HEK293T (cell line): ENCODE data around the gene ZBTB12.

ENCODE experiments used
- CTCF ChIA-PET: fragments of 350-600 bp; formaldehyde crosslinking; extraction: SDS; loops from one replicate; lab custom pipeline; 2021; ENCODE audit warnings: antibody characterized with exemption, inconsistent platforms; lab: Yijun Ruan, JAX
- POLR2A ChIA-PET: fragments of 350-600 bp; formaldehyde crosslinking; extraction: SDS; loops from one replicate; lab custom pipeline; 2020; ENCODE audit warnings: antibody characterized with exemption, inconsistent platforms; lab: Yijun Ruan, JAX
- DNase-seq: peaks from one replicate; pipeline ENCODE4 v3.0.0; 2012; ENCODE audit warnings: mixed read lengths; ENCODE audit errors: extremely low spot score
- ARNT ChIP-seq: fragments of 450-650 bp; IDR thresholded peaks from 2 replicates; pipeline ENCODE4 v1.6.1; 2017; ENCODE audit warnings: mild to moderate bottlenecking
- BHLHE40 ChIP-seq: fragments of 450-650 bp; IDR thresholded peaks from 2 replicates; pipeline ENCODE4 v1.6.1; 2016; ENCODE audit warnings: mild to moderate bottlenecking, moderate library complexity, borderline replicate concordance
- CTBP1 ChIP-seq: fragments of 450-650 bp; IDR thresholded peaks from 2 replicates; pipeline ENCODE4 v1.6.1; 2016; ENCODE audit warnings: borderline replicate concordance
- ELF4 ChIP-seq: fragments of 450-650 bp; IDR thresholded peaks from 2 replicates; pipeline ENCODE4 v1.6.1; 2017; ENCODE audit warnings: antibody characterized with exemption
- FOXA1 ChIP-seq: fragments of 450-650 bp; IDR thresholded peaks from 2 replicates; pipeline ENCODE4 v1.6.1; 2016; ENCODE audit warnings: mild to moderate bottlenecking
- FOXK2 ChIP-seq: fragments of 450-650 bp; IDR thresholded peaks from 2 replicates; pipeline ENCODE4 v1.6.1; 2016; ENCODE audit warnings: mild to moderate bottlenecking
- FOXM1 ChIP-seq: fragments of 450-650 bp; IDR thresholded peaks from 2 replicates; pipeline ENCODE4 v1.6.1; 2017; ENCODE audit warnings: mild to moderate bottlenecking, borderline replicate concordance
- HDGF ChIP-seq: fragments of 450-650 bp; IDR thresholded peaks from 2 replicates; pipeline ENCODE4 v1.6.1; 2017; ENCODE audit warnings: antibody characterized with exemption, borderline replicate concordance
- L3MBTL2 ChIP-seq: fragments of 450-650 bp; conservative IDR thresholded peaks from 2 replicates; pipeline ENCODE4 v1.6.1; 2016; ENCODE audit warnings: mild to moderate bottlenecking
- LEF1 ChIP-seq: fragments of 450-650 bp; IDR thresholded peaks from 2 replicates; pipeline ENCODE4 v1.6.1; 2017; ENCODE audit warnings: mild to moderate bottlenecking, borderline replicate concordance
- NFRKB ChIP-seq: fragments of 450-650 bp; IDR thresholded peaks from 2 replicates; pipeline ENCODE4 v1.6.1; 2016; ENCODE audit warnings: mild to moderate bottlenecking, moderate library complexity
- PKNOX1 ChIP-seq: fragments of 450-650 bp; IDR thresholded peaks from 2 replicates; pipeline ENCODE4 v1.6.1; 2016
- SP1 ChIP-seq: fragments of 450-650 bp; IDR thresholded peaks from 2 replicates; pipeline ENCODE4 v1.6.1; 2017
- SUZ12 ChIP-seq: fragments of 450-650 bp; IDR thresholded peaks from 2 replicates; pipeline ENCODE4 v1.6.1; 2016; ENCODE audit warnings: mild to moderate bottlenecking
- TARDBP ChIP-seq: fragments of 450-650 bp; IDR thresholded peaks from 2 replicates; pipeline ENCODE4 v1.6.1; 2016
- ZNF384 ChIP-seq: fragments of 450-650 bp; IDR thresholded peaks from 2 replicates; pipeline ENCODE4 v1.6.1; 2016

Gene ZBTB12

GRCh38 chr6:31888276-31889258 is 13.3 kb downstream of the ZBTB12 start:
- CTCF ChIA-PET: interaction anchor here (1.3 to 1.6 kb wide), 2 partner anchors 10 to 64 kb away, joined by 3 to 4 read pairs; no protein-coding TSS in a partner anchor
- DNase-seq: peak; percentile 50
- no peak for TF ChIP-seq CTBP1
- TF ChIP-seq PKNOX1: no peak
- no peak for TF ChIP-seq LEF1
- TF ChIP-seq BHLHE40: no peak
- no peak for TF ChIP-seq ZNF384
- TF ChIP-seq FOXK2: no peak
- no peak for TF ChIP-seq TARDBP
- no peak for TF ChIP-seq HDGF
- no peak for TF ChIP-seq SP1
- no peak for TF ChIP-seq FOXA1
- no peak for TF ChIP-seq NFRKB
- TF ChIP-seq L3MBTL2: no peak
- no peak for TF ChIP-seq FOXM1
- TF ChIP-seq ARNT: no peak
- no peak for TF ChIP-seq ELF4
- no peak for TF ChIP-seq SUZ12
- POLR2A ChIA-PET: interaction anchor here (1.7 kb wide), 1 partner anchor 9 kb away, joined by 6 read pairs; the partner anchor contains the start of gene EHMT2

- TF ChIP-seq FOXM1 (no peak), L3MBTL2 (no peak), NFRKB (no peak), BHLHE40 (no peak)
- no peak for DNase-seq
- CTCF ChIA-PET: interaction anchor here (0.7 kb wide), 1 partner anchor 159 kb away, joined by 3 read pairs; no protein-coding TSS in a partner anchor
- POLR2A ChIA-PET: interaction anchor here (1.4 to 1.7 kb wide), 2 partner anchors 10 to 54 kb away, joined by 3 to 6 read pairs; partner anchors contain the start of gene EHMT2
Observed at GRCh38 chr6:31887173-31888007, 14.5 kb downstream of the ZBTB12 start.

DNA sequence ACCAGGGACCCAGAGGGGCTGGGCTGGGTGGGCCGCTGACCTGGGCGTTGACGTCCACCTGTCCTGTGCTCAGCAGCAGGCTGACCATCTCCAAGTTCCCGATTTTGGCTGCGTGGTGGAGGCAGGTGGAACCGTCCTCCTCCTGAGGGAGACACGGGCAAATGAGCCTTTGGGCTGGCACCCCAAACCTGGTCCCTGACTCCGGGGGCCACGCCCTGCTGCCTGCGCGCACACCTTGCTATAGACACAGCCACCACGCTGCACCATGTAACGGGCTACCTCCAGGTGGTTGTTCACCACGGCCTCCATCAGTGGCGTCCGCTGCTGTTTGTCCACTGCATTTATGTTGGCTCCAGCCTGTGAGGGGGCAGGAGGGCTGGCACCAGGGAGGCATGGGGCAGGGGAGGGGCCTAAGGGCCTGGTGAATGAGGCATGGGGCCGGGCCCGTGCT is 15.3 kb downstream of the ZBTB12 start:
- DNase-seq: no peak
- ChIA-PET POLR2A (interaction anchor here (1.4 to 1.7 kb wide), 2 partner anchors 11 to 53 kb away, joined by 3 to 6 read pairs; partner anchors contain the start of gene EHMT2), CTCF (interaction anchor here (0.7 kb wide), 1 partner anchor 159 kb away, joined by 3 read pairs; no protein-coding TSS in a partner anchor)
- TF ChIP-seq FOXM1 (no peak), ARNT (no peak), FOXK2 (no peak), L3MBTL2 (no peak), SP1 (no peak), TARDBP (no peak), ELF4 (no peak)

- CTCF ChIA-PET: no interaction called here
- no peak for DNase-seq
- POLR2A ChIA-PET: interaction anchor here (1.8 kb wide), 1 partner anchor 13 kb away, joined by 5 read pairs; the partner anchor contains the start of gene EHMT2
- TF ChIP-seq FOXM1 (no peak), TARDBP (no peak), L3MBTL2 (no peak), NFRKB (no peak), ZNF384 (no peak), LEF1 (no peak), ELF4 (no peak), SUZ12 (no peak), BHLHE40 (no peak)
Observed at GRCh38 chr6:31884528-31885035, 17.3 kb downstream of the ZBTB12 start.

GRCh38 chr6:31883676-31884075 is 18.2 kb downstream of the ZBTB12 start:
- ChIA-PET CTCF (interaction anchor here (0.6 kb wide), 2 partner anchors 15 to 333 kb away, joined by 3 read pairs; no protein-coding TSS in a partner anchor), POLR2A (no interaction called here)
- no peak for DNase-seq
- TF ChIP-seq SUZ12: no peak
- no peak for TF ChIP-seq L3MBTL2
- no peak for TF ChIP-seq ZNF384
- TF ChIP-seq SP1: no peak
- TF ChIP-seq ARNT: no peak

DNA sequence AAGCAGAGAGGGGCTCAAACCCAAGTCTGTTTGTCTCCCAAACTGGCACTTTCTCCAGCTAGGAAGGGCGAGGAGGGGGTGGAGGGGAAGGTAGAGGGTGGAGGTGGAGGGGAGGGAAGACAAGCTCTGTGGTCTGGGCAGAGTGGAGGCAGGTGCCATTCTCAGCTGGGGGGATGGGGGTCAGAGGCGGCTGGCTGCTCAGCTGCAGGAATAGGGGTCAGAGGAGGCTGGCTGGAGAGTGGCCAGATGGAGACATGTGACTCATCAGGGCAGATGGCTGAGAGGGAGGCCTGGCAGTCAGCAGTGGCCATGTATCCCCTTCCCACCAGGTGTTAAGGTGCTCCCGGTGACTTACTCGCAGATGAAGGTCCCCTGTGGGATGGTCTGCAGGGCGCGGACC is 19.5 kb downstream of the ZBTB12 start:
- CTCF ChIA-PET: interaction anchor here (0.6 kb wide), 1 partner anchor 270 kb away, joined by 3 read pairs; no protein-coding TSS in a partner anchor
- DNase-seq: no peak
- POLR2A ChIA-PET: interaction anchor here (1.0 kb wide), 1 partner anchor 55 kb away, joined by 3 read pairs; the partner anchor contains the start of gene HSPA1B
- TF ChIP-seq ZNF384: no peak
- no peak for TF ChIP-seq HDGF
- no peak for TF ChIP-seq CTBP1
- no peak for TF ChIP-seq TARDBP
- TF ChIP-seq BHLHE40: no peak
- no peak for TF ChIP-seq SUZ12
- TF ChIP-seq NFRKB: no peak
- no peak for TF ChIP-seq ARNT
- TF ChIP-seq SP1: no peak
- TF ChIP-seq LEF1: no peak
- no peak for TF ChIP-seq FOXM1
- no peak for TF ChIP-seq ELF4
